ACC112 (cell line): ENCODE data around the gene SUPT20H.

Experiments
- H2AFZ ChIP-seq: fragments of 200-600 bp; sonication (generic); one replicate; pipeline ENCODE4 v1.6.0; 2017; ENCODE audit warnings: antibody characterized with exemption, low read length; ENCODE audit not compliant: unreplicated experiment
- H3K27ac ChIP-seq: fragments of 200-600 bp; sonication (generic); 2 replicates; pipeline ENCODE4 v1.5.1; 2014; ENCODE audit warnings: low read depth, mild to moderate bottlenecking, antibody characterized with exemption, low read length, moderate library complexity
- H3K27me3 ChIP-seq: fragments of 200-600 bp; sonication (generic); 2 replicates; pipeline ENCODE4 v1.6.1; 2014; ENCODE audit warnings: mild to moderate bottlenecking, antibody characterized with exemption, low read length, moderate library complexity, mixed read lengths; ENCODE audit not compliant: insufficient read depth
- H3K36me3 ChIP-seq: fragments of 200-600 bp; sonication (generic); 2 replicates; pipeline ENCODE4 v1.6.1; 2016; ENCODE audit warnings: mild to moderate bottlenecking, antibody characterized with exemption, low read length, moderate library complexity, mixed read lengths; ENCODE audit not compliant: insufficient read depth
- H3K4me1 ChIP-seq: fragments of 200-600 bp; sonication (generic); one replicate; pipeline ENCODE4 v1.6.1; 2016; ENCODE audit warnings: low read length, mixed read lengths; ENCODE audit not compliant: insufficient read depth, unreplicated experiment, control insufficient read depth
- H3K4me3 ChIP-seq: fragments of 200-600 bp; sonication (generic); 2 replicates; pipeline ENCODE4 v1.5.1; 2014; ENCODE audit warnings: mild to moderate bottlenecking, low read depth, low read length
- H3K79me2 ChIP-seq: fragments of 200-600 bp; sonication (generic); one replicate; pipeline ENCODE4 v1.6.0; 2016; ENCODE audit warnings: low read length; ENCODE audit not compliant: control insufficient read depth, unreplicated experiment, insufficient read depth

SUPT20H gene

GRCh38 chr13:37010424-37010823, 49.1 kb downstream of the SUPT20H start:
- Histone ChIP-seq H3K36me3 (peaks cover 49% of the 10 kb centered on the region), H3K79me2 (peaks cover 3% of the 10 kb centered on the region), H3K27me3 (no peaks in the 10 kb centered on the region)

GRCh38 chr13:37009692-37010091, 49.8 kb downstream of the SUPT20H start:
- Histone ChIP-seq H3K27ac (no peak overlapping the region), H3K4me1 (no peaks in the 10 kb centered on the region), H3K4me3 (no peak overlapping the region), H3K79me2 (peaks cover 3% of the 10 kb centered on the region), H2AFZ (no peak overlapping the region), H3K36me3 (peaks cover 52% of the 10 kb centered on the region), H3K27me3 (no peaks in the 10 kb centered on the region)

More at GRCh38 chr13:37010424-37010823, 49.1 kb downstream of the SUPT20H start:
- Histone ChIP-seq H3K4me3 (no peak overlapping the region), H2AFZ (no peak overlapping the region), H3K27ac (no peak overlapping the region), H3K4me1 (no peaks in the 10 kb centered on the region)

GRCh38 chr13:37001921-37002250, 57.6 kb downstream of the SUPT20H start:
- Histone ChIP-seq H2AFZ (no peak overlapping the region), H3K27me3 (no peaks in the 10 kb centered on the region), H3K4me1 (peaks cover 25% of the 10 kb centered on the region), H3K79me2 (peaks cover 41% of the 10 kb centered on the region), H3K4me3 (peak overlapping the region; percentile 95), H3K27ac (peak overlapping the region; percentile 95; the same call in 1 of the 2 replicates), H3K36me3 (peaks cover 28% of the 10 kb centered on the region)

GRCh38 chr13:36999054-36999714, 60.3 kb downstream of the SUPT20H start, which contains the start of gene ALG5:
TSS of gene ALG5 (minus strand) at chr13:36999340. CDS start at chr13:36999300, 40 bp downstream.
- H3K4me1 ChIP-seq, result peaks cover 30% of the 10 kb centered on the region
- H3K4me3 ChIP-seq, result peak within 1 kb of the TSS; percentile 95
- no peaks in the 10 kb centered on the region for H3K27me3 ChIP-seq
- H2AFZ ChIP-seq, result peak within 1 kb of the TSS; percentile 91
- peaks cover 9% of the 10 kb centered on the region for H3K36me3 ChIP-seq
- peaks cover 60% of the 10 kb centered on the region for H3K79me2 ChIP-seq
- H3K27ac ChIP-seq, result peak within 1 kb of the TSS; percentile 95

GRCh38 chr13:36998624-36999041, 60.9 kb downstream of the SUPT20H start:
- Histone ChIP-seq H3K27ac (peak overlapping the region; percentile 53; the same call in 1 of the 2 replicates), H3K4me3 (peak overlapping the region; percentile 95), H3K27me3 (no peaks in the 10 kb centered on the region), H3K4me1 (peaks cover 30% of the 10 kb centered on the region), H3K79me2 (peaks cover 60% of the 10 kb centered on the region), H3K36me3 (peaks cover 7% of the 10 kb centered on the region), H2AFZ (peak overlapping the region; percentile 91)

DNA sequence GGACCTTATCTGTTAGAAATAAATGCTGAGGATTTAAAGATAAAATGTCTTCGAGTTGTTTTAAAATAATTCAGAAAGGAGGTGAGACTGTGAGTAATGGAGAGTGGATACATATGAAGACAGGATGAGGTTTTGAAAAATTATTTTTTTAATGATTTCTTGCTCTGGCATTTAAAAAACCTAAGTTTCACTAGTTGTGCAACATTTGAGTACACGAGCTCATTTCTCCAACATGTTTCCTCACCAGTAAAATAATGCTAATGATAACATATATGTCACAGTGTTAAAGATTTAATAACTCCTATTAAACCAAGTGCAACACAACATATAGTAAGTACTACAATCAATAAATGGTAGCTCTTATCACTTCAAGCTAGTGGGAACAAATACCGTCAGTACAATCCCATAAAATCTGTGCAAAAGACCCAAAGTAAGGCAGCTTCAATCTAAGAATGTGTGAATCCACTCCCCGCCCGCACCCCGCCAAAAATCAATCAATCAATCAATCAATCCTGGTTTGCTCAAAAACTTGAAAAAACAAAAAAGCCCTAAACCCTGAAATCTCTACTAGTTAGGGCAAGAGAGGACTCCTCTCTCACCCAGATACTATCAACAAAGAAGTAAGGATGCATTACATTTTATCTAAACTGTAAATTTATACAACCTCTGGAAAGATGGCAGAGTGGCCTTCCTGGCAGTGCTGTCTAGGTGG, 61.6 kb downstream of the SUPT20H start:
- H3K27me3 ChIP-seq, result no peaks in the 10 kb centered on the region
- H3K79me2 ChIP-seq, result peaks cover 54% of the 10 kb centered on the region
- H3K36me3 ChIP-seq, result peaks cover 6% of the 10 kb centered on the region
- no peak overlapping the region for H3K27ac ChIP-seq
- peaks cover 26% of the 10 kb centered on the region for H3K4me1 ChIP-seq
- H2AFZ ChIP-seq, result no peak overlapping the region
- peak overlapping the region; percentile 95 for H3K4me3 ChIP-seq

DNA sequence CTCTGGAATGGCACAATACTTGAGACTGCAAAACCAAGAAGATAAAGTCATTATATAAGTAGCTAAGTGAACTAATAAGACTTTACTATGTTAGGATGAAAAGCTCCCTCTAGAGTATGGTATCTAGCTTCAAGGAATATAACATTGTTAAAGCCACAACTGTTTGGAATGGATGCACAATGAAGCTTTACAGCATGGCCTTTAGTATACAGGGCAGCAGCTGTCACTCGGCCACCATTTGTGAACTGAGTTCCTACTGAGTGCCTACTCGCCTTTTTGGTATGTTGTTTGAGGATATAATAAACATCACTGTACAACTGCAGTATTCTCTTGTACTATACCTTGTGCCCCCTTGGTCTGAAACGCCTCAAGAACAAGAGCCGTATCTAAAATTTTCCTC, 67.1 kb downstream of the SUPT20H start:
- Histone ChIP-seq H2AFZ (no peak overlapping the region), H3K27ac (no peak overlapping the region), H3K79me2 (peaks cover 24% of the 10 kb centered on the region), H3K36me3 (peaks cover 30% of the 10 kb centered on the region), H3K4me3 (no peak overlapping the region), H3K4me1 (peaks cover 11% of the 10 kb centered on the region), H3K27me3 (no peaks in the 10 kb centered on the region)

DNA sequence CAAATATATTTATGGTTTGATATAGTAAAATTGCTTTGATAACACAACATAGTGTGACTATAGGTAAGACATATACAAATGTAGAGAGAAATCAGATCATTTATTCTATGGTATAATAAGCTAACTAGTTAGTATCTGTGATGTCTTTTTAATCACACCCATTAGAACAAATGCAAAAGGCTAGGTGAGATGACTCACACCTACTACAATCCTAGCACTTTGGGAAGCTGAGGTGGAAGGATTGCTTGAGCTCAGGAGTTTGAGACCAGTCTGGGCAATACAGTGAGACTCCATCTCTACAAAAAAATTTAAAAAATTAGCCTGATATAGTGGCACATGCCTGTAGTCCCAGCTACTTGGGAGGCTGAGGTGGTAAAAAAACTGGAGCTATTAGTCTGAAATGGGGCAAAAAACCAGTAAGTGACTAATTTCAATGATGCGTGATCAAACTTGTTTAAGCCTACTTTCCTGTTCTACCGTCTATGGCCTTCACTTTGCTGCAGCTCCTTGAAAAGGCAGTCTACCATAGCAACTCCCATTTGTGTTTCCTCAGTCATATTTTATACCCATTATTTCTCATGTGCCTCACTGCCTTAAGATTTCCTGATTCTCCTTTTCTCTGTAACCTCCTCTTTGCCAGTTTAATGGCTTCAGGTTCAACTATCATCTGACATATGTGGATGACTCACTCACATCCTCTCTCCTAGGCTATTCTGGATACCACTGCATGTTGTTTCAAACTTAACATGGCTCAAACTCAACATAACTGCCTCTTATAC, 72.8 kb downstream of the SUPT20H start:
- Histone ChIP-seq H3K4me3 (no peak overlapping the region), H3K27me3 (no peaks in the 10 kb centered on the region), H3K4me1 (peaks cover 11% of the 10 kb centered on the region), H3K79me2 (no peaks in the 10 kb centered on the region), H2AFZ (no peak overlapping the region), H3K36me3 (peaks cover 34% of the 10 kb centered on the region), H3K27ac (no peak overlapping the region)

DNA sequence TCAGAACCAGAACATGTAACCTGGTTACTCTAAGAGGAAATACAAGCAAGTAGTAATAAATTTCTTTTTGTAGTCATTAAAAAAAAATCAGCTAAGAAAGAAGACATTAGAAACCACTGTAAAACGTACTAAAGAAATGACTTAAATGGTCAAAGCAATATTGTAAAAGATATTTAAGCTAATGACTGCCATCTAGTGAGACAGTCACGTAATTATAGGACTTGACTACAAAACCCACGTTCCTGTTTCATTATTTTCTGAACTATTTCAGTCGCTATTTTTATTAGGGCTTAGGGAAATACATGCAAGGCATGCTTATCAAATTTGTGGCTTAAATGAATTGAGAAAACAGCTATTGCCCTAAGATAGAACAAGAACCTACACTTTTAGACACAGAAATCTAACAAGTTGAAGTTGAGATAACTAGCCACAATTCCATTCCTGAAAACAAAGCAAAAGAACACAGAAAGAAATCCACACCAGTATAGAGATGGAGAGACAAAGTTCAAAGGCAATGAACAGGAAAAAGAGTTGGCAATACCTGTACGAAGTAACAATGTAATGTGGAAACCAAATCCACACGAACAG, 78.2 kb downstream of the SUPT20H start:
- H3K4me3 ChIP-seq, result no peak overlapping the region
- H3K27me3 ChIP-seq, result no peaks in the 10 kb centered on the region
- no peak overlapping the region for H2AFZ ChIP-seq
- no peaks in the 10 kb centered on the region for H3K79me2 ChIP-seq
- no peak overlapping the region for H3K27ac ChIP-seq
- H3K36me3 ChIP-seq, result peaks cover 18% of the 10 kb centered on the region
- H3K4me1 ChIP-seq, result no peaks in the 10 kb centered on the region

DNA sequence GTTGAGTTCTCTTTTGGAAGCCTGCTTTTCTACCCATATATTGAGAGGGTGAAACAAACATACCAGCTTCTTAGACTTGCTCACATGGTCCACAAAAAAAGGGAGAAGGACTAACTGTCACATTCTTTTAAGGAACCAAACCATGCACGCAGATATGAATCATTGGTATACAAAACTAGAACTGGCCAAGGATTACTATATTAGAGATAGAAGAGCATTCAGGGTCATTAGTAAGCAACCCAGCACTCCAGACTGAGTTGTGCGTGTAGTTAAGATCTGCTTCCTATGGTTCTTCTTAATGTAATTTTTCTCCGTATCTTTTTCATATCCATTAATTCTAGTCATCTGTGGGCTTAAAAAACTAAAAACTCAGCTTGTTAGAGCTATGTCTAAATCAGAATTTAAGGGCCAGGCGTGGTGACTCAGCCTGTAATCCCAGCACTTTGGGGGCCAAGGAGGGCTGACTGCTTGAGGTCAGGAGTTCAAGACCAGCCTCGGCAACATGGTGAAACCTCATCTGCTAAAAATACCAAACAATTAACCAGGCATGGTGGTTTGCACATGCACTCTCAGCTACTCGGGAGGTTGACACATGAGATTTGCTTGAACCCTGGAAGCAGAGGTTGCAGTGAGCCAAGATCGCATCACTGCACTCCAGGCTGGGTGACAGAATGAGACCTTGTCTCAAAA, 80.0 kb downstream of the SUPT20H start:
- H3K27ac ChIP-seq, result no peak overlapping the region
- no peaks in the 10 kb centered on the region for H3K27me3 ChIP-seq
- no peak overlapping the region for H3K4me3 ChIP-seq
- H3K4me1 ChIP-seq, result no peaks in the 10 kb centered on the region
- peaks cover 23% of the 10 kb centered on the region for H3K36me3 ChIP-seq
- H2AFZ ChIP-seq, result no peak overlapping the region
- no peaks in the 10 kb centered on the region for H3K79me2 ChIP-seq
